BJ (cell line): Measurements from ENCODE around the gene LY6G5C. TPM values are rescaled to one million over a fixed set of nuclear protein-coding genes. Genes with fewer than 3 reads are reported as not detected.

Source experiments
- CTCF ChIA-PET: fragments of 350-600 bp; formaldehyde crosslinking; extraction: SDS; loops from one replicate; lab custom pipeline; 2021; ENCODE audit warnings: antibody characterized with exemption, inconsistent platforms; lab: Yijun Ruan, JAX
- POLR2A ChIA-PET: fragments of 300-600 bp; sonication (Branson Sonifier 250); formaldehyde crosslinking; extraction: SDS; loops from one replicate; lab custom pipeline; 2021; ENCODE audit warnings: antibody characterized with exemption; lab: Charles Lee
- DNase-seq: peaks from one replicate; pipeline ENCODE4 v3.0.0-alpha.2; 2011; ENCODE audit warnings: low read depth
- H3K27me3 ChIP-seq: 2 replicates; pipeline ENCODE4 v1.6.0; 2011; ENCODE audit warnings: low read length; ENCODE audit not compliant: control insufficient read depth, insufficient read depth
- H3K36me3 ChIP-seq: 2 replicates; pipeline ENCODE4 v1.5.1; 2011; ENCODE audit warnings: low read length; ENCODE audit not compliant: control insufficient read depth, insufficient read depth
- H3K4me3 ChIP-seq: 2 replicates; pipeline ENCODE4 v1.5.1; 2011; ENCODE audit warnings: low read depth, mild to moderate bottlenecking, control low read depth, low read length
- polyA plus RNA-seq: library from polyadenylated mRNA; depleted of rRNA; stranded (reverse); fragments of >200 nt; gene quantifications from 2 replicates; pipeline ENCODE4 v1.2.3, GENCODE V29; 2011
- TF ChIP-seq, protein P1 (sequence below): IDR thresholded peaks from 2 replicates; pipeline ENCODE4 v1.5.1; 2011; ENCODE audit warnings: low read depth, mild to moderate bottlenecking, control low read depth, inconsistent platforms, low read length, moderate library complexity; ENCODE audit not compliant: insufficient read depth

Gene LY6G5C
- polyA plus RNA-seq, 1 experiment: 3.6 TPM

DNA sequence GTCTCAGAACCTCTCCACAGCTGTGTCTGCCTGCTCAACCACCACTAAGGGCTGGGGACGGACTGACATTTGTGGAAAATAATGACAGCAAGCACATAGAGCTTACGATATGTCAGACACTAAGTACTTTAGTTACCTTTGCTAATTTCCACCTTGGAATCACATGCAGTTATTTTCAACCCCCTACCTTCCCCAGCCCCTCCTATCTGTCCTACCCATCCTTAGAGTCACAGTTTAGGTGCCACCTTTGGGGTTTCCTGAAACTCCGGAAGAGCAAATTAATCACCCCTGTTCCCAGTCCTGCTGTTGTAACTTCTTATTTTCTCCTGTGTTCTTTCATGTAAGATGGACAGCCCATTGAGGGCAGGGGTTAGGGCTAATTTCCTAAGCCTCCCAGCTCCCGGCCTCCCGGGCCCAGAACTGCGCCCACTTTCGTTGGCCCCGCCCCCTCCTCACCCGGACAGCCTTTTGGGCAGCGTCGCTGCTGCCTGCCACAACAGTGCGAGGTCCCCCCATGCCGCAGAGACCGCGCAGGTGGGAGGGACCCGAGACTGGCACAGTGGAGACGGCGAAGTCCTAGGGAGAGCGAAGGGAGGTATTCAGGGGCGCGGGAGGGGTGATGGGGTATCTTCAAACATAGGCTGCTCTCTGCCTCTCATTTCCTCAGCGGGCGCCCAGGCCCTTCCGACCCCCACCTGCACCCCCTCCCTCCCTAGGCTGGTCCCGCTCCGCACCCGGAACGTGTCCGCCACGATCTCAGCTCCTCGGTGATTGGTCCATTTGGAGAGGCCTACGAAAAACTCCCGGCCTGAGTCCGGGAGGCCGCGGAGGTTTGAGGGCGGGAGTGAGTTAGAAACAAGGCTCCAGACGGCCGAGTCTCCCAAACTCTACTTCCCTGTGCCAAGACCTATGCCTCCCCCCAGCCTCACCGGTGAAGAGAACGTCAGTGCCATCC, 47.1 kb upstream of the LY6G5C start:
- Histone ChIP-seq H3K4me3 (peak overlapping the region; percentile 88), H3K36me3 (peaks cover 17% of the 10 kb centered on the region), H3K27me3 (no peaks in the 10 kb centered on the region)
- TF ChIP-seq, protein P1, sequence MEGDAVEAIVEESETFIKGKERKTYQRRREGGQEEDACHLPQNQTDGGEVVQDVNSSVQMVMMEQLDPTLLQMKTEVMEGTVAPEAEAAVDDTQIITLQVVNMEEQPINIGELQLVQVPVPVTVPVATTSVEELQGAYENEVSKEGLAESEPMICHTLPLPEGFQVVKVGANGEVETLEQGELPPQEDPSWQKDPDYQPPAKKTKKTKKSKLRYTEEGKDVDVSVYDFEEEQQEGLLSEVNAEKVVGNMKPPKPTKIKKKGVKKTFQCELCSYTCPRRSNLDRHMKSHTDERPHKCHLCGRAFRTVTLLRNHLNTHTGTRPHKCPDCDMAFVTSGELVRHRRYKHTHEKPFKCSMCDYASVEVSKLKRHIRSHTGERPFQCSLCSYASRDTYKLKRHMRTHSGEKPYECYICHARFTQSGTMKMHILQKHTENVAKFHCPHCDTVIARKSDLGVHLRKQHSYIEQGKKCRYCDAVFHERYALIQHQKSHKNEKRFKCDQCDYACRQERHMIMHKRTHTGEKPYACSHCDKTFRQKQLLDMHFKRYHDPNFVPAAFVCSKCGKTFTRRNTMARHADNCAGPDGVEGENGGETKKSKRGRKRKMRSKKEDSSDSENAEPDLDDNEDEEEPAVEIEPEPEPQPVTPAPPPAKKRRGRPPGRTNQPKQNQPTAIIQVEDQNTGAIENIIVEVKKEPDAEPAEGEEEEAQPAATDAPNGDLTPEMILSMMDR: no peak
- POLR2A ChIA-PET: no interaction called here
- no peak for DNase-seq
- CTCF ChIA-PET: interaction anchor here (0.6 to 4.6 kb wide), 3 partner anchors 7 to 102 kb away, joined by 3 to 28 read pairs (median 8); partner anchors contain the start of gene LY6G6C

DNA sequence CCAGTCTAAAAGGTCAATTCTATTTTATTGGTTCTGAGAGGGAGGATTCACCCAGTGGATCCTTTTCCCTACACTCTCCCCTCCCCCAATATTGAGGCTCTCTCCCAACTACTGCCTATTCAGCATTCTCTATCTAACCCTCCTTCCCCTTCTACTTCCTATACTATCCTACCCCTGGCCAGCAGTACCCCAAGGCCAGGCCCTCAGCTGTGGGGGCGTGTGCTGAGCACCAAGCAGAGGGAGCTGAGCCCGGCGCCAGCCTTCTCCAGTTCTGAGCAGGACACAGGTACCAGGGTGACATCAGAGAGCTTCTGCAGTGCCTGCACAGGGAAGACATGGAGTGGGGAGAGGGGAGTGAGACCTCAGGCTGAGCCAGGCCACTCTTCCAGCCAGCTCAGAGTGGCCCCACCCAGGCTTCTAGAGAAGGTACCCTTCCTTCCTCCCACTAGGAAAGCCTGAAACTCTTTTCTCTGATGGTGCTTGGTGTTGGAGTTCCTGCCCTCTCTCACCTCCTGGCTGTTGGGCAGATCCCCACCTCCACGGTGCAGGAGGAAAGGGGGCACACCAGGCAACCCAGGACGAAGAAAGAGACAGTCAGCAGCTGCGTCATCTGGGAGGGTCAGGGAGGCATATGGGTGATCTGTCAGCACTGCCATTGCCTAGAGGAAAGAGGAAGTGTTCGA, 46.3 kb upstream of the LY6G5C start:
- ChIA-PET POLR2A (no interaction called here), CTCF (interaction anchor here (0.6 to 4.6 kb wide), 3 partner anchors 16 to 103 kb away, joined by 3 to 28 read pairs (median 4); no protein-coding TSS in a partner anchor)

DNA sequence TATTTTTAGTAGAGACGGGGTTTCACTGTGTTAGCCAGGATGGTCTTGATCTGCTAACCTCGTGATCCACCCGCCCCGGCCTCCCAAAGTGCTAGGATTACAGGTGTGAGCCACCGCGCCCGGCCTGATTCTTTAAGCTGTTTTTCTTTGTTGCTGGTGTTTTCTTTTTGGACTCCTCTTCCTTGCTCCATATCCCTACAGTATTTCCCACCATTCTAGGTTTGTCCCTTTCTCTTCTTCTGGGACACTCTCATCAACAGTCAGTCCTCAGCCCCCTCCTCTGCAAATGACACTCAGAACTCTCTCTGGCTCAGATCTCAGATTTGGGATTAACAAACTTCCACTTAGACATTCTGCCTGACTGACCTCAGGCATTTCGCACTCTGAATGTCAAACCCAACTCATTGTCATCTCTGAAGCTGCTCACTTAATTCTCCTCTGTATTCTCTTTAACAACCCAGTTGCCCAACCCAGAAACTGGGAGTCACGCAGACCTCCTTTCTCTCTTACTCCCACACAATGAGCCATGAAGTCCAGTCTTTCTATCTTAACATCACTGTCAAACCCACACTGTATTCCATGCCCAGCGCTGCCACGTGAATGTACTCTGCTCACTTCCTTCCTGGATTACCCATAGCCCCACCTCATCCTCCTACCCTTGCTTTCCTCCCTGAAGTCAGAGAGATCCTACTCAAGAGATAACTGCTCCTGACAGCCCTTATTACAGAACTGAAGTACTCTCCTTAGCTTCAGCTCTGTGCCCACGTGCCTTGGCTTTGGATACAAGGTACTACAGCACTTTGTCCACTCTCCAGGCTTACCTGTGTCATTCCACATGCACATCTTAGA, 44.9 kb upstream of the LY6G5C start:
- Histone ChIP-seq H3K4me3 (no peak overlapping the region), H3K36me3 (peaks cover 10% of the 10 kb centered on the region), H3K27me3 (no peaks in the 10 kb centered on the region)
- ChIA-PET POLR2A (no interaction called here), CTCF (interaction anchor here (0.8 to 1.8 kb wide), 2 partner anchors 9 to 14 kb away, joined by 3 to 4 read pairs; no protein-coding TSS in a partner anchor)
- no peak for DNase-seq
- TF ChIP-seq, protein P1: no peak

More for the DNA sequence above, 46.3 kb upstream of the LY6G5C start:
- peaks cover 17% of the 10 kb centered on the region for H3K36me3 ChIP-seq
- no peak for DNase-seq
- TF ChIP-seq, protein P1: no peak
- H3K4me3 ChIP-seq: no peak overlapping the region
- H3K27me3 ChIP-seq: no peaks in the 10 kb centered on the region

DNA sequence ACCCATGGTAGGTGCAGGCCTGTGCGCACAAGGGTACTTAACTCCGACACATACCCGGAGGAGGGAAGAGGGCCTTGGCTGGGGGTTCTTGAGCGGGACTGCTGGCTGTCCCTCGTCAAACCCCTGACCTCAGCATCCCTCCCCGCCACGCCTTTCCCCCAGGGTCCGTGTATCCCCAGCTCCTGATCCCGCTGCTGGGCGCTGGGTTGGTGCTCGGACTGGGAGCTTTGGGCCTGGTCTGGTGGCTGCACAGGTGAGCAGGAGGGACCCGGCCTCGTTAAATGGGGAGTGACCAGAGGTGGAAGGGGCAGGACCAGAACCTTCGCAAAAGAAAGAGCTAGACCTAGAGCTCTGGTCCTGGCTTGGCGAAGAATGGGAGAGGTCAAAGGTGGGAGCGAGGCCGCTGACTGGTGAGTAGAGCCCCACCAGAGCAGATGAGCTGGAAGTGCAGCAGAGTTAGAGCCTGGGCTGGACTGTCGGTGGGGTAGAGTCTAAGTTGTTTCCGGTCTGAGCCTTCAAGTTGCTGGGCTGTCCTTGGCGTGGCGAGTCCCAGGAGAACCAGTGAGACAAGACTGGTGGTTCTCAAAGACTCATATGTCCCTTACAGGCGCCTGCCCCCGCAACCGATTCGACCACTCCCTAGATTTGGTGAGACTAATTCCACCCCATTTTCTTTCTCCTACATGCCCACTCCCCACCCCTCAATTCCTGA, 43.3 kb upstream of the LY6G5C start:
- ChIA-PET CTCF (interaction anchor here (1.2 to 1.7 kb wide), 2 partner anchors 9 to 45 kb away, joined by 4 to 6 read pairs; partner anchors contain the start of gene LY6G6D), POLR2A (interaction anchor here (0.9 kb wide), 1 partner anchor 472 kb away, joined by 3 read pairs; no protein-coding TSS in a partner anchor)
- H3K36me3 ChIP-seq: peaks cover 6% of the 10 kb centered on the region
- no peak for DNase-seq
- TF ChIP-seq, protein P1: no peak
- no peaks in the 10 kb centered on the region; the same call in 1 of the 2 replicates for H3K27me3 ChIP-seq
- H3K4me3 ChIP-seq: no peak overlapping the region
